GM21515 (cell line): ENCODE measurements around the gene DRC3.
A peak's percentile ranks its signal among the peaks of the same experiment; 100 is the strongest.

ENCODE experiments used
- ATAC-seq: cut with Tn5 transposase; IDR thresholded peaks from one replicate; pipeline ENCODE4 v1.9.1; 2021; ENCODE audit not compliant: unreplicated experiment

The DRC3 gene

DNA sequence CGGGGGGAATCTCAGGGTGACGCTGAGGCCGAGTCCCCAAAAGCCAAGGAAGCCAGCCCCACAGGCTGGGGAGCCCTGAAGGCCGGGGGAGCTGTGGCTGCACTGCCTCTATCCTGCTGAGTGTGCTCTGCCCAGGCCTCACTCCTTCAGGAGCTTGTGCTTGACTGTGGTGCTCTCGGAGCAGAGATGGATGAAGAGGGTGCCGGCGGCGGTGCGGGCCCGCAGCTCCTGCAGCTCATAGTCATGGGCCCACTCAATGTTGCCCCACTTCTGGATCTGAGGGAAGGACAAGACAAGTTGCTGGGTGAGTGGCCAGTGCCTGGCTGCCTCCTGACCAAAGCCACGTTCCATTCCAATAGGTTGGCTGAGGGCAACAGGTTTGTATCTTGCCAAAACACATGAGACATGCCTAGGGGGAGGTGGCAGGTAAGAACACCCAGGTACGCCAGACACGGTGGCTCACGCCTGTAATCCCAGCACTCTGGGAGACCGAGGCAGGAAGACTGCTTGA is 45.8 kb downstream of the DRC3 start:
- ATAC-seq, result no peak

GRCh38 chr17:18019838-18020154 is 47.1 kb downstream of the DRC3 start:
- ATAC-seq, result no peak

DNA sequence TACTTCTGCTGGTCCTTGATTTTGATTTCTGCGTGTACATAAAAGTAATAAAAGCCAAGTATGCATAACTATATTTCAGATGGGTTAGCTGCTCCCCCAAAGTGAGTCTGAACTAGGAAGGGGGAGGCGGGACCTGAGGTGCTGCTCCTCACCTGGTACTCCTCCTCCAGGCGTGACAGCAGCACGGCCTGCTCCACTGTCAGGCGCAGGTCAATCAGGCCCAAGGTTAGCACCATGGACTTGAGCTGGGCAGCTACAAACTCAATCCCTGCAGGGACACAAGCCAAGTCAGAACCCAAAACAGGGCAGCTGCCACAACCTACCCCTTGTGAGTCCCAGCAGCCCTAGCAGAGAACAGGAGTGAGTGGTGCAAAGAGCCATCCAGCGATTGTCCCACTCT is 48.3 kb downstream of the DRC3 start:
- ATAC-seq, result no peak

GRCh38 chr17:18021372-18021771 is 48.7 kb downstream of the DRC3 start:
- ATAC-seq, result no peak

DNA sequence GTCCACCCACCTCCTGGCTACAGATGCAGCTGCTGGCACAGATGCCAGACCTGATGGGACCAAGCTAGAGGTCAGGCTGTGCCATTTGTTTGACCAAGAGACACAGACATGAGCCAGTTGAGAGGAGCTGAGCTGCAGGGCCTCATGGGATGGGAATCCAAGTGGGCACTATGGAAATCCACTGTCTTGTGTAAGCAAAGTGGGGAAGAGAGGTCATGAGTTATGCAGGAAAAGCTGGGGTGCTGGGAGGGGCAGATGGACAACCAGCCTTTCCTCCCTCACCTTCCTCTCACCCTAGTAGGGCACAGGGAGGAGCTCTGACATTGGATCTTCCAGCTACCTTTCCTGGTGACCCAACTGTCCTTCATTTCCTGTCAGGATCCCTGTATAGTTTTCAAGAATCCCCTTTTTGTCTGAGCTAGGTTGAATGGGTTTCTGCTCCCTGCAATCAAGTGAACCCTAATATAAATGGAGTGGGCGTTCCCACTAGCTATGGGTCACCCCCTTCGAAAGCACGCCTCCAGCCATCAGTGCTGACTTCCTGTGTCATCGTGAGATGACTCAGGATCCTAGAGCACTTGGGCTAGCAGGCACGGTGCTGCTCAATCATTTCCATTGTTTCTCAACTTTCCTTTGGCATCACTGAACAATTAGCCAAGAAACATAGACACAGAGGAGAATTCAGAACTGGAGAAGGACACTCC is 52.7 kb downstream of the DRC3 start:
- no peak for ATAC-seq

- ATAC-seq, result no peak
Observed at GRCh38 chr17:18025945-18026776, 53.5 kb downstream of the DRC3 start.

DNA sequence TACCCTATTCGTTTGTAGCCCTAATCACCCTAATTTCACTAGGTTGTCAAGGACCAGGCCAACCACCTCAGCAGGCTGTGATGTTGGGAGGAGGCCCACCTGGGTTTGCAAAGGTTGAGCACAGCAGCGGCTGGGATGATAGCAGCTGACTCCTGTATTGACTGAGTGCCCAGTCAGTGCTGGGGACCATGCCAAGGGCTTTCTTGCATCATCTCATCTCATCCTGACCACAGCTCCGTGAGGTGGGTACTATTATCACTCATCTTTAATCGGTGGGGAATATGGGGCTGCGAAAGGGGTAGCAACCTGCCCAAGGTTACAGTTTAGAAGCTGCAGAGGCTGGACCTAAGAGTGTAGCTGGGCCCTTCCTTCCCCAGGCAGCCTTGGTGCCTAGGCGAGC is 54.6 kb downstream of the DRC3 start:
- no peak for ATAC-seq

- ATAC-seq, result no peak
Observed at GRCh38 chr17:18028114-18028951, 55.7 kb downstream of the DRC3 start.

GRCh38 chr17:18028952-18029540 is 56.4 kb downstream of the DRC3 start:
- no peak for ATAC-seq

DNA sequence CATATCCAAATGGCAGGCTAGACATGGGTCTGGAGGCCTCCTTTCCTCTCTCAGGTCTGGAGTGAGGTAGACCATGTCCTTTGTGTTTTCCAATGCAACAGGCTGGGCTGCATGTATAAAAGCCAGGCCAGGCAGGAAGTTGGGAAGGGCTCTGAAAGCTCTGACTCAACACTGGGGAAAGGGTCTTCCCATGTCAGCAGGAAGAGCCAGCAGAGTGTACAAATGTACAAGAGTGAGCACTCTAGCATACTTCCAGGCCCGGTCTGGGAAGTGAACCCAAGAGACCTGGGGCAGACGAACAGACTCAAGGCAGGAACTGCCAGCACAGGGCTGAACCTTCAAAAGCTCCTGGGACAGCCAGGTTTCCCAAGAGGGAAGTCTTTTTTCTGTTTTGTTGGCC is 59.3 kb downstream of the DRC3 start:
- no peak for ATAC-seq

GRCh38 chr17:18033442-18034099 is 60.9 kb downstream of the DRC3 start:
- no peak for ATAC-seq

DNA sequence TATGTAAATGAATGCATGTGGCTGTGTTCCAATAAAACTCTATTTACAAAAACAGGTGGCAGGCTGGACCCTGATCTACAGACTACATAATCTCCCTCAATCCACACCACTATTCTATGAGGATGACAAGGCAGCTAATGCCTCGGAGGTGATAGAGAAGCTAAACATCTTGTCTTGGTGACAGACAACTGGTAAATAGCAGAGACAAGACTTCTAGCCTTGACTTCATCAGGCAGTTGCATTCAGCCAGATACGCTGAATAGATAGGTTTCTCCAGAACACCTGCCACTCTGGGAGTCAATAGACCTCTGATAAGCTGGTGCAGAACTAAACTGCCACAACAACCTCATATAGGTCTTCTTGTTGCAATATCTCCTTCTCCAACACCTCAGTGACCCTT is 63.0 kb downstream of the DRC3 start:
- ATAC-seq, result no peak

GRCh38 chr17:18037486-18037885 is 64.8 kb downstream of the DRC3 start:
- no peak for ATAC-seq

GRCh38 chr17:18038149-18038850 is 65.6 kb downstream of the DRC3 start:
- ATAC-seq, result no peak

GRCh38 chr17:18038861-18039534 is 66.3 kb downstream of the DRC3 start, which contains the start of the genes ATPAF2 and GID4:
Gene ATPAF2 (minus strand): TSS chr17:18039168. CDS start chr17:18039013, 155 bp downstream.
Gene GID4 (plus strand): TSS chr17:18039408. CDS start chr17:18039465, 57 bp downstream.
- peak; percentile 91 for ATAC-seq

DNA sequence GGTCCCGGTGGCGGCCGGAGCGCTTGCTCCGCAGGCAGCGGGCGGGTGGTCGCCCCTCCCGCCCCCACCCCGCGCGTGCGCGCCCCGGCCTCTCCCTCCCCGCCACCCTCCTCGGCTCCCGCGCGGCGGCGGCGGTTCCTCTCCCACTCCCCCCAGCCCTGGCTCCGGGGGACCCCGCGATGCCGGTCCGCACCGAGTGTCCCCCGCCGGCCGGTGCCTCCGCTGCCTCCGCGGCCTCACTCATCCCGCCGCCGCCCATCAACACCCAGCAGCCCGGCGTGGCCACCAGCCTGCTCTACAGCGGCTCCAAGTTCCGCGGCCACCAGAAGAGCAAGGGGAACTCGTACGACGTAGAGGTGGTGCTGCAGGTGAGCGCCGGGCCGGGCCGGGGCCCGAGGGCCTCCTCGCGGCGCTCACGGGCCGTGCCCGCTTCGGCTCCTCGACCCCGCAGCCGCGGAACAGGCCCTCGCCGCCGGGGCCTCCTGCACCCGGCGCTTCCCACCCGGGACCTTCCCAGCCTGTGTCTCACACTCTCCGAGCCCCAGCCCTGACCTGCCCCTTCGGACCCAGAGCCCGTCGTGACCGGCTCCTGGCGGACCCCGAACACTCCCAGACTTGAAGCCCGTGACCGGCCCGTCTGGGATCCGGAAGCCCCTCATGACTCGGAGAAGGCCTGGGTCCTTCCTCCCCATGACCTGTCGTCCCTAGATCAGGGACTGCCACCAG is 67.0 kb downstream of the DRC3 start:
- ATAC-seq, result no peak

DNA sequence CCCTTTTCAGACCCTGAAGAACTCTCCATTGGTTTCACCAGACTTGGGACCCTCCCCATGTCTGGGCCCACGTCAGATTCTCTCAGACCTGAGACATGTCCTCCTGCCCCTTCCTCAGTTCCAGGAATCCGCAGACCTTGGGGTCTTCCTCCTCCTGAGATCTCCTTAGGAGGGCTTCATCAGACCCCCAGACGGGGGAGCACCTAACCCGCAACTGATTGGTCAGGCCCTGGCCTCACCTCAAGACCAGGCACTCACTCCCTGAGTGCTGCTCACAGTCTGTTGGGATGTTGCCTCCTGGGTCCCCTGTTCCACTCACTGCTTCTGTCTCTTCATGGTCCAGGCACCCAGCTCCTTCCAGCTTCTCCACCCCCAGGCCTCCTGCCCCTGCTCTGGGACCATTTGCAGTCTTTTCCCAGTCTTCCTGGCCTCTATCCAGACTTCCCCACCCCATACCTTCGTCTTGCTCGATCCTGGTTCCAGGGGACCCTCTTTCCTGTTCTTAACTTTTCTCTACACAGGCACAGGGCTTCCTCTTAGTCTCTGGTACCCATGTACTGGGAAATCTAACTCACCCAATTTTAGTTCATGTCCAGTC is 67.7 kb downstream of the DRC3 start:
- ATAC-seq, result no peak

DNA sequence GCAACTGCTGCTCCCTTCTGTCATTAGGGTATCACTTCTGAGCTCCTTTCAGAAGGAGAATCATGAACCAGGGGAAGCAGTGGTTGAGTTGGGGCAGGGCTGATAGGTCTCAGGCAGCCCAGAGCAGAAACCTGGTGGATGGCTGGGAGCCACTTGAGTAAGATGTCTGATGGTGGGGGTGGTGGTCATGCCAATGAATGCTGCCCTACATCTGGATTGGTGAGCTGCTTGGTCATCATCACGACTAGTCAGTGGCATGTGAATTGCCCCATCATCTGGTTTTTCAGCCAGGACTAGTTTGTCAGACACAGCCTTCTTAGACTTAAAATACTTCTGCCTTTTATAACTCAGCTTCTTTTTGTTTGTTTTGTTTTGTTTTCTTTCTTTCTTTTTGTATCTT is 69.1 kb downstream of the DRC3 start:
- no peak for ATAC-seq
